ENCODE measurements around the gene CHCHD6. TPM values are rescaled to one million over a fixed set of nuclear protein-coding genes. Genes with fewer than 3 reads are reported as not detected.

Gene CHCHD6
- total RNA-seq, 1 experiment from 2014 or later = 47.7 TPM

GRCh38 chr3:126945891-126946290 is 241.9 kb downstream of the CHCHD6 start:
- no peaks in the 10 kb centered on the region for H3F3A ChIP-seq (ENCODE audit: insufficient read depth, low read depth)
- ChIA-PET CTCF (no interaction called here), POLR2A (ENCODE audit: unreplicated experiment) (no interaction called here)
- no peaks in the 10 kb centered on the region for H3K4me1 ChIP-seq (replicated peaks; ENCODE audit: insufficient read depth)
- DNase-seq = no peak
- no peaks in the 10 kb centered on the region for H3K79me2 ChIP-seq (ENCODE audit: low read depth)
- TF ChIP-seq CTCF (conservative IDR thresholded peaks at IDR 0.05) = no peak
- TF ChIP-seq EZH2 (IDR thresholded peaks at IDR 0.05; ENCODE audit: low read depth) = no peak
- no peaks in the 10 kb centered on the region for H4K20me1 ChIP-seq (ENCODE audit: insufficient read depth)
- intact Hi-C loops (cut with micrococcal nuclease; ENCODE audit: unreplicated experiment) = no loop called here
- no TSS peak for BruUV-seq (replicated peaks)
- H3K4me2 ChIP-seq = no peak overlapping the region
- H3K9me2 ChIP-seq (ENCODE audit: insufficient read depth) = no peaks in the 10 kb centered on the region
- H3K36me3 ChIP-seq (ENCODE audit: low read depth) = no peaks in the 10 kb centered on the region
- no peak overlapping the region for H3K27ac ChIP-seq
- H3K9me3 ChIP-seq (ENCODE audit: insufficient read depth, low read depth) = no peaks in the 10 kb centered on the region
- H3K27me3 ChIP-seq (ENCODE audit: insufficient read depth, low read depth) = no peaks in the 10 kb centered on the region
- no peak overlapping the region for H2AFZ ChIP-seq
- H3K4me3 ChIP-seq = no peak overlapping the region

GRCh38 chr3:126946405-126946804 is 242.4 kb downstream of the CHCHD6 start:
- POLR2A ChIA-PET (ENCODE audit: unreplicated experiment) = no interaction called here

GRCh38 chr3:126947429-126947828 is 243.4 kb downstream of the CHCHD6 start:
- Histone ChIP-seq H3K36me3 (ENCODE audit: low read depth) (no peaks in the 10 kb centered on the region), H3K27ac (no peak overlapping the region), H3K27me3 (ENCODE audit: insufficient read depth, low read depth) (no peaks in the 10 kb centered on the region), H2AFZ (no peak overlapping the region), H3K9me2 (ENCODE audit: insufficient read depth) (no peaks in the 10 kb centered on the region), H3K9me3 (ENCODE audit: insufficient read depth, low read depth) (no peaks in the 10 kb centered on the region), H4K20me1 (ENCODE audit: insufficient read depth) (no peaks in the 10 kb centered on the region), H3K4me3 (no peak overlapping the region), H3K4me1 (replicated peaks; ENCODE audit: insufficient read depth) (no peaks in the 10 kb centered on the region), H3K4me2 (no peak overlapping the region), H3F3A (ENCODE audit: insufficient read depth, low read depth) (no peaks in the 10 kb centered on the region), H3K79me2 (ENCODE audit: low read depth) (no peaks in the 10 kb centered on the region)
- intact Hi-C loops (cut with micrococcal nuclease; ENCODE audit: unreplicated experiment) = no loop called here
- TF ChIP-seq CTCF (conservative IDR thresholded peaks at IDR 0.05) (no peak), EZH2 (IDR thresholded peaks at IDR 0.05; ENCODE audit: low read depth) (no peak)
- CTCF ChIA-PET = interaction anchor here (0.6 kb wide), 1 partner anchor 32 kb away, joined by 3 read pairs; no protein-coding TSS in a partner anchor
- POLR2A ChIA-PET (ENCODE audit: unreplicated experiment) = no interaction called here
- no peak for DNase-seq
- no TSS peak for BruUV-seq (replicated peaks)

More at GRCh38 chr3:126946405-126946804, 242.4 kb downstream of the CHCHD6 start:
- intact Hi-C loops (cut with micrococcal nuclease; ENCODE audit: unreplicated experiment) = no loop called here
- no peaks in the 10 kb centered on the region for H3K9me3 ChIP-seq (ENCODE audit: insufficient read depth, low read depth)
- no peak overlapping the region for H3K4me2 ChIP-seq
- H3F3A ChIP-seq (ENCODE audit: insufficient read depth, low read depth) = no peaks in the 10 kb centered on the region
- no TSS peak for BruUV-seq (replicated peaks)
- DNase-seq = no peak
- H4K20me1 ChIP-seq (ENCODE audit: insufficient read depth) = no peaks in the 10 kb centered on the region
- no peak overlapping the region for H2AFZ ChIP-seq
- no peak overlapping the region for H3K27ac ChIP-seq
- no peak for TF ChIP-seq CTCF (conservative IDR thresholded peaks at IDR 0.05)
- no peak for TF ChIP-seq EZH2 (IDR thresholded peaks at IDR 0.05; ENCODE audit: low read depth)
- H3K4me1 ChIP-seq (replicated peaks; ENCODE audit: insufficient read depth) = no peaks in the 10 kb centered on the region
- H3K27me3 ChIP-seq (ENCODE audit: insufficient read depth, low read depth) = no peaks in the 10 kb centered on the region
- CTCF ChIA-PET = no interaction called here
- no peaks in the 10 kb centered on the region for H3K36me3 ChIP-seq (ENCODE audit: low read depth)
- H3K4me3 ChIP-seq = no peak overlapping the region
- no peaks in the 10 kb centered on the region for H3K79me2 ChIP-seq (ENCODE audit: low read depth)
- H3K9me2 ChIP-seq (ENCODE audit: insufficient read depth) = no peaks in the 10 kb centered on the region

Data from PC-9 (cell line).